ENCODE results near the gene SEC14L5.

GRCh38 chr16:5010576-5011329 lies 52.6 kb downstream of the SEC14L5 start:
- TF ChIP-seq EZH2phosphoT487 (IDR thresholded peaks at IDR 0.05; ENCODE audit: borderline replicate concordance), result no peak
- TF ChIP-seq, protein P1, sequence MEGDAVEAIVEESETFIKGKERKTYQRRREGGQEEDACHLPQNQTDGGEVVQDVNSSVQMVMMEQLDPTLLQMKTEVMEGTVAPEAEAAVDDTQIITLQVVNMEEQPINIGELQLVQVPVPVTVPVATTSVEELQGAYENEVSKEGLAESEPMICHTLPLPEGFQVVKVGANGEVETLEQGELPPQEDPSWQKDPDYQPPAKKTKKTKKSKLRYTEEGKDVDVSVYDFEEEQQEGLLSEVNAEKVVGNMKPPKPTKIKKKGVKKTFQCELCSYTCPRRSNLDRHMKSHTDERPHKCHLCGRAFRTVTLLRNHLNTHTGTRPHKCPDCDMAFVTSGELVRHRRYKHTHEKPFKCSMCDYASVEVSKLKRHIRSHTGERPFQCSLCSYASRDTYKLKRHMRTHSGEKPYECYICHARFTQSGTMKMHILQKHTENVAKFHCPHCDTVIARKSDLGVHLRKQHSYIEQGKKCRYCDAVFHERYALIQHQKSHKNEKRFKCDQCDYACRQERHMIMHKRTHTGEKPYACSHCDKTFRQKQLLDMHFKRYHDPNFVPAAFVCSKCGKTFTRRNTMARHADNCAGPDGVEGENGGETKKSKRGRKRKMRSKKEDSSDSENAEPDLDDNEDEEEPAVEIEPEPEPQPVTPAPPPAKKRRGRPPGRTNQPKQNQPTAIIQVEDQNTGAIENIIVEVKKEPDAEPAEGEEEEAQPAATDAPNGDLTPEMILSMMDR (conservative IDR thresholded peaks at IDR 0.05; ENCODE audit: low read length), result no peak

Data from Loucy (cell line).